ENCODE measurements around the gene TXNL4A. TPM values are rescaled to one million over a fixed set of nuclear protein-coding genes. Genes with fewer than 3 reads are reported as not detected.

The TXNL4A gene
- total RNA-seq, 1 donor from 2014 or later, result 79.5 TPM

DNA sequence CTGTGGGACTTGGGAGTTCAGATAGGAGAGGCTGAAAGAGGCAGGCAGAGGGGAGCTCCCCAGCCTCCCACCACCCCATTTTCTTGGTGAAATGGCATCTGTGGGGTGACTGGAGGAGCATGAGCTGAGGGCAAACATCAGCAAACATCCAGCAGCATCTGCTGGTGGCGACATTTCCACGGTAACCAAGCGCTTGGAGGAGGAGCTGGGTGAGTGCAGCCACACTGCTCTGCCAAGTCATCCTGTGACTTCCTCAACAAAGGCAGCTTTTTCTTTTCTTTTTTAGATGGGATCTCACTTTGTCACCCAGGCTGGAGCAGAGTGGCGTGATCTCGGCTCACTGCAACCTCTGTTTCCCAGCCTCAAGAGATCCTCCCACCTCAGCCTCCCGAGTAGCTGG, 5.6 kb downstream of the TXNL4A start:
- H3K36me3 Mint-ChIP-seq, result peaks cover 18% of the 10 kb centered on the region
- H3K4me1 Mint-ChIP-seq, result peaks cover 21% of the 10 kb centered on the region
- H3K9me3 Mint-ChIP-seq, result no peaks in the 10 kb centered on the region
- no peaks in the 10 kb centered on the region for H3K27me3 Mint-ChIP-seq (ENCODE audit: low read depth)
- no peak overlapping the region for H3K27ac Mint-ChIP-seq
- no peak for DNase-seq (ENCODE audit: low spot score in 2 of 2, unreplicated experiment in 2 of 2)
- TF ChIP-seq, protein P1, sequence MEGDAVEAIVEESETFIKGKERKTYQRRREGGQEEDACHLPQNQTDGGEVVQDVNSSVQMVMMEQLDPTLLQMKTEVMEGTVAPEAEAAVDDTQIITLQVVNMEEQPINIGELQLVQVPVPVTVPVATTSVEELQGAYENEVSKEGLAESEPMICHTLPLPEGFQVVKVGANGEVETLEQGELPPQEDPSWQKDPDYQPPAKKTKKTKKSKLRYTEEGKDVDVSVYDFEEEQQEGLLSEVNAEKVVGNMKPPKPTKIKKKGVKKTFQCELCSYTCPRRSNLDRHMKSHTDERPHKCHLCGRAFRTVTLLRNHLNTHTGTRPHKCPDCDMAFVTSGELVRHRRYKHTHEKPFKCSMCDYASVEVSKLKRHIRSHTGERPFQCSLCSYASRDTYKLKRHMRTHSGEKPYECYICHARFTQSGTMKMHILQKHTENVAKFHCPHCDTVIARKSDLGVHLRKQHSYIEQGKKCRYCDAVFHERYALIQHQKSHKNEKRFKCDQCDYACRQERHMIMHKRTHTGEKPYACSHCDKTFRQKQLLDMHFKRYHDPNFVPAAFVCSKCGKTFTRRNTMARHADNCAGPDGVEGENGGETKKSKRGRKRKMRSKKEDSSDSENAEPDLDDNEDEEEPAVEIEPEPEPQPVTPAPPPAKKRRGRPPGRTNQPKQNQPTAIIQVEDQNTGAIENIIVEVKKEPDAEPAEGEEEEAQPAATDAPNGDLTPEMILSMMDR (IDR thresholded peaks at IDR 0.05; ENCODE audit: unreplicated experiment), result no peak
- H3K4me3 Mint-ChIP-seq, result no peak overlapping the region

GRCh38 chr18:79980585-79980984, 7.8 kb downstream of the TXNL4A start:
- peaks cover 19% of the 10 kb centered on the region for H3K36me3 Mint-ChIP-seq
- H3K9me3 Mint-ChIP-seq, result no peaks in the 10 kb centered on the region
- H3K27ac Mint-ChIP-seq, result peak overlapping the region; percentile 45
- H3K27me3 Mint-ChIP-seq (ENCODE audit: low read depth), result no peaks in the 10 kb centered on the region
- peaks cover 4% of the 10 kb centered on the region for H3K4me1 Mint-ChIP-seq
- H3K4me3 Mint-ChIP-seq, result no peak overlapping the region
- no peak for DNase-seq (ENCODE audit: low spot score in 2 of 2, unreplicated experiment in 2 of 2)
- TF ChIP-seq, protein P1 (IDR thresholded peaks at IDR 0.05; ENCODE audit: unreplicated experiment), result no peak

DNA sequence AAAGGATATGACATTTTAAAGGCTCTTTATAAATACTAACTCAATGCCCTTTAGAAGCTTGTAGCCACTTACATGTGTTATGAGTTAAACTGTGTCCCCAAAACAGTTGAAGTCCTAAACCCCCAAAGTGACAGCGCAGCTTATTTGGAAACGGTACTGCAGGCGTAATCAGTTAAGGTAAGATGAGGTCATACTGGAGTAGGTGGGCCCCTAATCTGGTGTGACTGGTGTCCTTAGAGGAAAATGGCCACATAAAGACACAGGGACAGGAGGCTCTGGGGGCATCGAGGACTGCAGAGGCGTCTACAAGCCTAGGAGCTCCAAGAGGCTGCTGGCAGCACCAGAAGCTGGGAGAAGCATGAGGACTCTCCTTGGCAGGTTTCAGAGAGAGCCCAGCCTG, 8.5 kb downstream of the TXNL4A start:
- peaks cover 19% of the 10 kb centered on the region for H3K36me3 Mint-ChIP-seq
- TF ChIP-seq, protein P1 (IDR thresholded peaks at IDR 0.05; ENCODE audit: unreplicated experiment), result no peak

DNA sequence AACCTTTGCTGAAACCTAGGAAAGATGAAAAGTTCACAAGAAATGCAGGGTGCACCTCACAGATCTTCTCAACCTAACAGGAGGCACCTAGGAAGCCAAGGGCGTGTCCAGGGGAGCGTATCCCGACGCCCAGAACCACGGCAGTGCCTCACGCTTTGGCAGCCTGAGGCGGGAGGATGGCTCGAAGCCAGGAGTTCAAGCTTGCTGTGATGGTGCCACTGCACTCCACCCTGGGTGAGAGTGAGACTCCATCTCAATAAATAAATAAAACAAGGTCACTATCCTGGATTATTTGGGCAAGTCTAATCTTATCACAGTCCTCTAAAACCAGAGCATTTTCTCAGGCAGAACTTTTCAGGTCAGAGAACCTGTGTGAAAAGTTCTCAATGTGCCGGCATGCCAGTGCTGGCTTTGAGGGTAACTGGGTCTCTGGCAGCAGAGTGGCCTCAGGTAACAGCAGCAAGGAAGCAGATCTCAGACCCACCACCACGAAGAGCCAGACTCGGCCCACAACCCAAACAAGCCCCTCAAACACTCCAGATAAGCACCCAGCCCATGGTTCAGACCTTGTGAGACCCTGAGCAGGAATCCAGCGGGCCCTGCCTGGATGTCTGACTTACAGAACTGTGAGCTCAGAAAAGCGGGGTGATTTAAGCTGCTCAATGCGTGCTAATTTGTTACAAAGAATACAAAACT, 12.2 kb downstream of the TXNL4A start:
- Mint-ChIP-seq H3K4me1 (no peaks in the 10 kb centered on the region), H3K4me3 (no peak overlapping the region), H3K27ac (no peak overlapping the region), H3K9me3 (no peaks in the 10 kb centered on the region), H3K27me3 (ENCODE audit: low read depth) (no peaks in the 10 kb centered on the region), H3K36me3 (peaks cover 36% of the 10 kb centered on the region)
- no peak for DNase-seq (ENCODE audit: low spot score in 2 of 2, unreplicated experiment in 2 of 2)
- TF ChIP-seq, protein P1 (IDR thresholded peaks at IDR 0.05; ENCODE audit: unreplicated experiment), result no peak

More for the DNA sequence above, 8.5 kb downstream of the TXNL4A start:
- H3K27me3 Mint-ChIP-seq (ENCODE audit: low read depth), result no peaks in the 10 kb centered on the region
- no peak for DNase-seq (ENCODE audit: low spot score in 2 of 2, unreplicated experiment in 2 of 2)
- no peak overlapping the region for H3K4me3 Mint-ChIP-seq
- H3K4me1 Mint-ChIP-seq, result peaks cover 3% of the 10 kb centered on the region
- no peaks in the 10 kb centered on the region for H3K9me3 Mint-ChIP-seq
- H3K27ac Mint-ChIP-seq, result peak overlapping the region; percentile 47

GRCh38 chr18:79975043-79975442, 13.3 kb downstream of the TXNL4A start:
- no peak overlapping the region for H3K4me3 Mint-ChIP-seq
- no peak overlapping the region for H3K27ac Mint-ChIP-seq
- no peaks in the 10 kb centered on the region for H3K9me3 Mint-ChIP-seq
- no peak for DNase-seq (ENCODE audit: low spot score in 2 of 2, unreplicated experiment in 2 of 2)
- H3K36me3 Mint-ChIP-seq, result peaks cover 44% of the 10 kb centered on the region
- TF ChIP-seq, protein P1 (IDR thresholded peaks at IDR 0.05; ENCODE audit: unreplicated experiment), result no peak
- H3K4me1 Mint-ChIP-seq, result no peaks in the 10 kb centered on the region
- H3K27me3 Mint-ChIP-seq (ENCODE audit: low read depth), result no peaks in the 10 kb centered on the region

Data from mesothelial cell of epicardium (in vitro differentiated cells).